ENCODE measurements around the gene CFAP299. TPM values are rescaled to one million over a fixed set of nuclear protein-coding genes. Genes with fewer than 3 reads are reported as not detected.

CFAP299 gene
- total RNA-seq, 1 donor from 2014 or later = not detected

DNA sequence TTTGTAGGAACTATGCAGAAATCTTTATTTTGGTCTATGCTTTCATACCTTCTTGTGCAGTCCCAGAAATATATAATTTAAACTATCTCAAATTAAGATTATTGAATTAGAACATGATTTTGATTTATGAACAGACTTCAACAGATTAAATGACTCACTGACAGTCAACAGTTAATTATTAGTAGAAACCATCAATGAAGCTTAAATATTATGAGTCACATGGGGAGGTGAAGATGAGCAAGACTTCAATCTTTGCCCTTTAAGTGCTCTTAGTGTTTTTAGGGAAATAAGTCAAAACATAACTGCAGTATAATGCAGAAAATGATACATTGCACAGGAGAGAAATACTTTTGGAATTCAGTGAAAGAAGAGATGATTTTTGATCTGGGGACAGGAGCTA, 613.5 kb downstream of the CFAP299 start:
- DNase-seq (ENCODE audit: low spot score) = no peak
- TF ChIP-seq, protein P1, sequence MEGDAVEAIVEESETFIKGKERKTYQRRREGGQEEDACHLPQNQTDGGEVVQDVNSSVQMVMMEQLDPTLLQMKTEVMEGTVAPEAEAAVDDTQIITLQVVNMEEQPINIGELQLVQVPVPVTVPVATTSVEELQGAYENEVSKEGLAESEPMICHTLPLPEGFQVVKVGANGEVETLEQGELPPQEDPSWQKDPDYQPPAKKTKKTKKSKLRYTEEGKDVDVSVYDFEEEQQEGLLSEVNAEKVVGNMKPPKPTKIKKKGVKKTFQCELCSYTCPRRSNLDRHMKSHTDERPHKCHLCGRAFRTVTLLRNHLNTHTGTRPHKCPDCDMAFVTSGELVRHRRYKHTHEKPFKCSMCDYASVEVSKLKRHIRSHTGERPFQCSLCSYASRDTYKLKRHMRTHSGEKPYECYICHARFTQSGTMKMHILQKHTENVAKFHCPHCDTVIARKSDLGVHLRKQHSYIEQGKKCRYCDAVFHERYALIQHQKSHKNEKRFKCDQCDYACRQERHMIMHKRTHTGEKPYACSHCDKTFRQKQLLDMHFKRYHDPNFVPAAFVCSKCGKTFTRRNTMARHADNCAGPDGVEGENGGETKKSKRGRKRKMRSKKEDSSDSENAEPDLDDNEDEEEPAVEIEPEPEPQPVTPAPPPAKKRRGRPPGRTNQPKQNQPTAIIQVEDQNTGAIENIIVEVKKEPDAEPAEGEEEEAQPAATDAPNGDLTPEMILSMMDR (IDR thresholded peaks at IDR 0.05; ENCODE audit: unreplicated experiment) = no peak
- no peaks in the 10 kb centered on the region for H3K9me3 Mint-ChIP-seq (ENCODE audit: unreplicated experiment)
- H3K4me3 Mint-ChIP-seq (ENCODE audit: unreplicated experiment) = no peak overlapping the region
- peaks cover 2% of the 10 kb centered on the region for H3K27me3 Mint-ChIP-seq (ENCODE audit: unreplicated experiment)
- no peak overlapping the region for H3K27ac Mint-ChIP-seq (ENCODE audit: unreplicated experiment)
- H3K36me3 Mint-ChIP-seq (ENCODE audit: low read depth, unreplicated experiment) = no peaks in the 10 kb centered on the region
- no peaks in the 10 kb centered on the region for H3K4me1 Mint-ChIP-seq (ENCODE audit: unreplicated experiment)

GRCh38 chr4:80956421-80956820, 620.9 kb downstream of the CFAP299 start:
- H3K4me1 Mint-ChIP-seq (ENCODE audit: unreplicated experiment) = no peaks in the 10 kb centered on the region

GRCh38 chr4:80963051-80963450, 627.5 kb downstream of the CFAP299 start:
- Mint-ChIP-seq H3K4me3 (ENCODE audit: unreplicated experiment) (no peak overlapping the region), H3K36me3 (ENCODE audit: low read depth, unreplicated experiment) (no peaks in the 10 kb centered on the region), H3K9me3 (ENCODE audit: unreplicated experiment) (no peaks in the 10 kb centered on the region), H3K4me1 (ENCODE audit: unreplicated experiment) (peaks cover 7% of the 10 kb centered on the region), H3K27me3 (ENCODE audit: unreplicated experiment) (no peaks in the 10 kb centered on the region), H3K27ac (ENCODE audit: unreplicated experiment) (no peak overlapping the region)
- DNase-seq (ENCODE audit: low spot score) = no peak
- TF ChIP-seq, protein P1 (IDR thresholded peaks at IDR 0.05; ENCODE audit: unreplicated experiment) = no peak

More at GRCh38 chr4:80956421-80956820, 620.9 kb downstream of the CFAP299 start:
- no peak for DNase-seq (ENCODE audit: low spot score)
- no peak overlapping the region for H3K4me3 Mint-ChIP-seq (ENCODE audit: unreplicated experiment)
- no peaks in the 10 kb centered on the region for H3K27me3 Mint-ChIP-seq (ENCODE audit: unreplicated experiment)
- H3K36me3 Mint-ChIP-seq (ENCODE audit: low read depth, unreplicated experiment) = no peaks in the 10 kb centered on the region
- TF ChIP-seq, protein P1 (IDR thresholded peaks at IDR 0.05; ENCODE audit: unreplicated experiment) = no peak
- no peak overlapping the region for H3K27ac Mint-ChIP-seq (ENCODE audit: unreplicated experiment)
- no peaks in the 10 kb centered on the region for H3K9me3 Mint-ChIP-seq (ENCODE audit: unreplicated experiment)

DNA sequence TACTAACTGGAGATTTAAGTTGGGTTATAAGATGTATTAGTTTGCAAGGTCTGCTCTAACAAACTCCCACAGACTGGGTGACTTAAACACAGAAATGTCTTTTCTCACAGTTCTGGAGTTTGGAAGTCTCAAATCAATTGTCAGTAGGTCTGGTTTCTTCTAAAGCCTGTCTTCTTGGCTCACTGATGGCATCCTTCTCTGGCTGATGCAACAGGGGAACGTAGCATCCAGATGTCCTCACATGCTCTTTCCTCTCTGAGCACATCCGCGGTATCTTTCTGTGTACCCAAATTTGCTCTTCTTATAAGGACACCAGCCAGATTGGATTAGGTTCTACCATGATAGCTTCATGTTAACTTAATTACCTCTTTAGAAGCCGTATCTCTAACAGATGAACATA, 631.8 kb downstream of the CFAP299 start:
- DNase-seq (ENCODE audit: low spot score) = no peak
- H3K4me1 Mint-ChIP-seq (ENCODE audit: unreplicated experiment) = peaks cover 7% of the 10 kb centered on the region
- H3K36me3 Mint-ChIP-seq (ENCODE audit: low read depth, unreplicated experiment) = no peaks in the 10 kb centered on the region
- H3K27me3 Mint-ChIP-seq (ENCODE audit: unreplicated experiment) = no peaks in the 10 kb centered on the region
- TF ChIP-seq, protein P1 (IDR thresholded peaks at IDR 0.05; ENCODE audit: unreplicated experiment) = no peak
- no peaks in the 10 kb centered on the region for H3K9me3 Mint-ChIP-seq (ENCODE audit: unreplicated experiment)
- no peak overlapping the region for H3K4me3 Mint-ChIP-seq (ENCODE audit: unreplicated experiment)
- H3K27ac Mint-ChIP-seq (ENCODE audit: unreplicated experiment) = no peak overlapping the region

DNA sequence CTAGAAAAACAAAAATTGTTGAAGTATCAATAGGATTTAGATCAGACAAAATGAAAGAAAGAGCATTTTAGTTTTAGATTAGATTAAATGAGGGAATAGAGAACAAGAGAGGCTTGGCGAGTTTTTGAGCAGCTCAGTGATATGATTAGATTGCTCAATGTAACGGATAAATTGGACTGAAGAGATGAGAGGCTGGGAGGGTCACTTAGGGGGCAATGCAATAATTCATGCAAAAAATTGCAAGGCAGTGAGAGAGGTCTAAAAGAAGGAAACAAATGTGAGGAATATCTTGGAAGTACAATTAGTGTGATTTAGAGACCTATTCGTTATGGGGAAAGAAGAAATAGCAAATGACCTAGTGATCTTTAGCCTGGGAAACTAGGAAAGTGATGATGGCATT, 644.7 kb downstream of the CFAP299 start:
- TF ChIP-seq, protein P1 (IDR thresholded peaks at IDR 0.05; ENCODE audit: unreplicated experiment) = no peak
- Mint-ChIP-seq H3K36me3 (ENCODE audit: low read depth, unreplicated experiment) (no peaks in the 10 kb centered on the region), H3K27ac (ENCODE audit: unreplicated experiment) (no peak overlapping the region), H3K27me3 (ENCODE audit: unreplicated experiment) (peaks cover 2% of the 10 kb centered on the region), H3K4me1 (ENCODE audit: unreplicated experiment) (no peaks in the 10 kb centered on the region), H3K4me3 (ENCODE audit: unreplicated experiment) (no peak overlapping the region), H3K9me3 (ENCODE audit: unreplicated experiment) (no peaks in the 10 kb centered on the region)
- DNase-seq (ENCODE audit: low spot score) = no peak

Measured in endothelial cell (in vitro differentiated cells).